ENCODE data around the gene KCNB1.

DNA sequence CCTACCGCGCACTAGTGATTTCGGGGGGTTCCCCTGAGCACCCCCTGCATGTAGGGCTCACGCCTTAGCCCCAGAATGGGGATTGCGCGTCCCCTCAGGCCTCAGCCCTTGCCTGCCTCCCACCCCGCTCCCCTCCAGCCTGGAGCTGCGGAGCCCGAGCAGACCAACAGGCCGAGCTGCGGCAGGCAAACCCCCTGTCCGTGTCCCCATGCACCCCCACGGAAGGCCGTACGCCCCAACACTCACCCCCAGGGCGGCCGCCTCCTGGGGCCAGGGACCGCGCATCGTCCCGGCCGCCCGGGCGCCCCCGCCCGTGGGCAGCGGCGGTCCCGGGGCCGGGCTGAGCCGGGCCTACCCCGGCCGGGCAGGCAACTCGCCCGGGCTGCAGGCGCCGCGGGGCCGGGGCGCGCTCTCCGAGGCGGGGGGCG lies 1.2 kb upstream of the KCNB1 start:
- TF ChIP-seq, protein P1, sequence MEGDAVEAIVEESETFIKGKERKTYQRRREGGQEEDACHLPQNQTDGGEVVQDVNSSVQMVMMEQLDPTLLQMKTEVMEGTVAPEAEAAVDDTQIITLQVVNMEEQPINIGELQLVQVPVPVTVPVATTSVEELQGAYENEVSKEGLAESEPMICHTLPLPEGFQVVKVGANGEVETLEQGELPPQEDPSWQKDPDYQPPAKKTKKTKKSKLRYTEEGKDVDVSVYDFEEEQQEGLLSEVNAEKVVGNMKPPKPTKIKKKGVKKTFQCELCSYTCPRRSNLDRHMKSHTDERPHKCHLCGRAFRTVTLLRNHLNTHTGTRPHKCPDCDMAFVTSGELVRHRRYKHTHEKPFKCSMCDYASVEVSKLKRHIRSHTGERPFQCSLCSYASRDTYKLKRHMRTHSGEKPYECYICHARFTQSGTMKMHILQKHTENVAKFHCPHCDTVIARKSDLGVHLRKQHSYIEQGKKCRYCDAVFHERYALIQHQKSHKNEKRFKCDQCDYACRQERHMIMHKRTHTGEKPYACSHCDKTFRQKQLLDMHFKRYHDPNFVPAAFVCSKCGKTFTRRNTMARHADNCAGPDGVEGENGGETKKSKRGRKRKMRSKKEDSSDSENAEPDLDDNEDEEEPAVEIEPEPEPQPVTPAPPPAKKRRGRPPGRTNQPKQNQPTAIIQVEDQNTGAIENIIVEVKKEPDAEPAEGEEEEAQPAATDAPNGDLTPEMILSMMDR (conservative IDR thresholded peaks at IDR 0.05): no peak
- no peak for TF ChIP-seq EZH2 (IDR thresholded peaks at IDR 0.05; ENCODE audit: low read depth)

Measured in PC-9 (cell line).